Mammary epithelial cell (primary cell): ENCODE results near the gene PASK.

Experiments
- CTCF ChIP-seq, 2 donors: IDR thresholded peaks in 1 of 2; conservative IDR thresholded peaks in 1 of 2; 2 replicates each; pipeline ENCODE4 v1.5.1; 2011 to 2012; ENCODE audit warnings: inconsistent platforms in 2 of 2, low read length in 2 of 2, mild to moderate bottlenecking in 2 of 2, control low read depth in 1 of 2, low read depth in 1 of 2; ENCODE audit not compliant: insufficient read depth in 1 of 2; ENCODE audit errors: extremely low read depth in 1 of 2
- EZH2 ChIP-seq: IDR thresholded peaks from 2 replicates; pipeline ENCODE4 v1.6.1; 2012; ENCODE audit warnings: low read length, inconsistent platforms, borderline replicate concordance

- TF ChIP-seq CTCF (conservative IDR thresholded peaks at IDR 0.05 in 1 of 2, IDR thresholded peaks at IDR 0.05 in 1 of 2; ENCODE audit: extremely low read depth in 1 of 2, insufficient read depth in 1 of 2, low read depth in 1 of 2, low read length in 2 of 2) (no peak), EZH2 (no peak)
Observed at GRCh38 chr2:241068942-241069810, 80.1 kb downstream of the PASK start.
